ENCODE measurements around the gene MANBA. TPM values are rescaled to one million over a fixed set of nuclear protein-coding genes. Genes with fewer than 3 reads are reported as not detected.

MANBA gene
- total and polyA plus RNA-seq, 2 of the 4 experiments (the other 2 are of a cell fraction): 11.5 to 17.2 TPM

- H3K4me1 ChIP-seq (ENCODE audit: control insufficient read depth, insufficient read depth, low read length): peaks cover 6% of the 10 kb centered on the region
- no peaks in the 10 kb centered on the region for H3K9me3 ChIP-seq (ENCODE audit: control insufficient read depth, insufficient read depth, low read length)
- H3K4ac ChIP-seq (ENCODE audit: low read depth, low read length): no peak overlapping the region
- H3K27me3 ChIP-seq (ENCODE audit: control insufficient read depth, insufficient read depth, low read length): no peaks in the 10 kb centered on the region
- peak overlapping the region; percentile 32 for H2BK5ac ChIP-seq (ENCODE audit: low read depth, low read length, poor library complexity, severe bottlenecking)
- intact Hi-C loops (cut with micrococcal nuclease): no loop called here
- no peak overlapping the region for H3K4me3 ChIP-seq (ENCODE audit: insufficient read depth, low read depth, low read length)
- CTCF ChIA-PET: no interaction called here
- H3K18ac ChIP-seq (ENCODE audit: low read depth, low read length): no peak overlapping the region
- H2AK9ac ChIP-seq (replicated peaks; ENCODE audit: low read depth, low read length, poor library complexity): no peak overlapping the region
- peaks cover 33% of the 10 kb centered on the region for H3K36me3 ChIP-seq (ENCODE audit: control insufficient read depth, insufficient read depth, low read length)
- H3K9ac ChIP-seq (ENCODE audit: low read depth, low read length): no peak overlapping the region
- H2BK120ac ChIP-seq (ENCODE audit: low read depth, low read length): no peak overlapping the region
- H4K5ac ChIP-seq (ENCODE audit: low read depth, low read length): no peak overlapping the region
- dilution Hi-C loops (cut with HindIII; ENCODE audit: low sequenced_read_pairs, unreplicated experiment): no loop called here
- H4K91ac ChIP-seq (ENCODE audit: insufficient read depth, low read depth, low read length): no peak overlapping the region
- H2AFZ ChIP-seq (replicated peaks; ENCODE audit: low read length, poor library complexity): no peak overlapping the region
- no peak for DNase-seq
- no peak overlapping the region for H4K8ac ChIP-seq (ENCODE audit: low read depth in 2 of 2, low read length in 2 of 2)
- no peak overlapping the region for H2BK20ac ChIP-seq (ENCODE audit: low read depth, low read length)
- H3K9me1 ChIP-seq (ENCODE audit: insufficient read depth, low read length): peaks cover 8% of the 10 kb centered on the region
- peak overlapping the region; percentile 10; the same call in 1 of the 2 replicates for H3K4me2 ChIP-seq (ENCODE audit: low read depth, low read length)
- H2BK15ac ChIP-seq (ENCODE audit: low read depth, low read length): no peak overlapping the region
- no CpG with 5 or more reads among the region's 3 CpGs for WGBS, 2 experiments (ENCODE audit: extremely low coverage in 2 of 2, insufficient read length in 1 of 2)
- no peak overlapping the region for H3K14ac ChIP-seq (replicated peaks; ENCODE audit: low read depth, low read length)
- H3K27ac ChIP-seq (ENCODE audit: insufficient read depth, low read length): no peak overlapping the region
- POLR2A ChIA-PET (ENCODE audit: unreplicated experiment): no interaction called here
- H3K23ac ChIP-seq (ENCODE audit: low read depth, low read length): peak overlapping the region; percentile 45; the same call in 1 of the 2 replicates
- H4K20me1 ChIP-seq (ENCODE audit: insufficient read depth, low read length): peaks cover 86% of the 10 kb centered on the region
- H3K56ac ChIP-seq (ENCODE audit: extremely low read depth, insufficient read depth, low read length): no peak overlapping the region
- H3K79me1 ChIP-seq (ENCODE audit: low read depth in 1 of 2, low read length in 2 of 2): peaks cover 0 to 26% of the 10 kb centered on the region in 2 experiments; a peak in 3 of 4 replicates
- ATAC-seq (ENCODE audit: low read depth): peak; percentile 39
- TF ChIP-seq RCOR1 (IDR thresholded peaks at IDR 0.05; ENCODE audit: insufficient replicate concordance, low read length): no peak
- TF ChIP-seq POLR2A (IDR thresholded peaks at IDR 0.05; ENCODE audit: low read depth, low read length): no peak
- TF ChIP-seq CHD1 (IDR thresholded peaks at IDR 0.05; ENCODE audit: low read depth, low read length): no peak
- no peak for TF ChIP-seq BHLHE40 (IDR thresholded peaks at IDR 0.05; ENCODE audit: low read depth, low read length)
- no peak for TF ChIP-seq SMC3 (IDR thresholded peaks at IDR 0.05; ENCODE audit: low read depth, low read length)
- no peak for TF ChIP-seq CTCF (conservative IDR thresholded peaks at IDR 0.05; ENCODE audit: low read depth, low read length)
- no peak for TF ChIP-seq NFE2L2 (IDR thresholded peaks at IDR 0.05; ENCODE audit: low read depth, low read length)
- no peak for TF ChIP-seq MAFK (IDR thresholded peaks at IDR 0.05; ENCODE audit: low read depth, low read length)
- TF ChIP-seq MAZ (IDR thresholded peaks at IDR 0.05; ENCODE audit: borderline replicate concordance, low read depth, low read length): no peak
- in situ Hi-C loops (cut with MboI; ENCODE audit: low sequenced_read_pairs): no loop called here
- no TSS peak for BruUV-seq (replicated peaks)
- H2AK5ac ChIP-seq (ENCODE audit: low read depth, low read length): no peak overlapping the region
Observed at GRCh38 chr4:102809190-102809589, 48.4 kb upstream of the MANBA start.
